HEK293 (cell line): ENCODE measurements around the gene MISP.

Experiments
- CTCF ChIP-seq: fragments of 450-650 bp; formaldehyde crosslinking; IDR thresholded peaks from 2 replicates; pipeline ENCODE4 v1.5.1; 2016; ENCODE audit warnings: missing biosample characterization, missing genetic modification characterization
- REST ChIP-seq: fragments of 450-650 bp; formaldehyde crosslinking; IDR thresholded peaks from 2 replicates; pipeline ENCODE4 v1.5.1; 2016; ENCODE audit warnings: missing biosample characterization, missing genetic modification characterization
- YY1 ChIP-seq: fragments of 450-650 bp; formaldehyde crosslinking; IDR thresholded peaks from 2 replicates; pipeline ENCODE4 v1.5.1; 2018; ENCODE audit warnings: missing biosample characterization, missing genetic modification characterization
- ZBTB26 ChIP-seq: fragments of 450-650 bp; formaldehyde crosslinking; optimal IDR thresholded peaks from 2 replicates; pipeline ENCODE3; 2016; ENCODE audit warnings: missing biosample characterization, mild to moderate bottlenecking, missing genetic modification characterization

GRCh38 chr19:755063-755462 is 4.2 kb downstream of the MISP start:
- TF ChIP-seq CTCF, result no peak
- no peak for TF ChIP-seq YY1
- no peak for TF ChIP-seq ZBTB26 (tag by site-specific recombination)
- no peak for TF ChIP-seq REST (tag by site-specific recombination)
